LNCAP (cell line): Measurements from ENCODE around the gene SEC61A1.

Source experiments
- TF ChIP-seq, protein P1 (sequence below): fragments of 450-650 bp; IDR thresholded peaks from 2 replicates; pipeline ENCODE4 v1.5.1; 2017; ENCODE audit warnings: mild to moderate bottlenecking

Gene SEC61A1

DNA sequence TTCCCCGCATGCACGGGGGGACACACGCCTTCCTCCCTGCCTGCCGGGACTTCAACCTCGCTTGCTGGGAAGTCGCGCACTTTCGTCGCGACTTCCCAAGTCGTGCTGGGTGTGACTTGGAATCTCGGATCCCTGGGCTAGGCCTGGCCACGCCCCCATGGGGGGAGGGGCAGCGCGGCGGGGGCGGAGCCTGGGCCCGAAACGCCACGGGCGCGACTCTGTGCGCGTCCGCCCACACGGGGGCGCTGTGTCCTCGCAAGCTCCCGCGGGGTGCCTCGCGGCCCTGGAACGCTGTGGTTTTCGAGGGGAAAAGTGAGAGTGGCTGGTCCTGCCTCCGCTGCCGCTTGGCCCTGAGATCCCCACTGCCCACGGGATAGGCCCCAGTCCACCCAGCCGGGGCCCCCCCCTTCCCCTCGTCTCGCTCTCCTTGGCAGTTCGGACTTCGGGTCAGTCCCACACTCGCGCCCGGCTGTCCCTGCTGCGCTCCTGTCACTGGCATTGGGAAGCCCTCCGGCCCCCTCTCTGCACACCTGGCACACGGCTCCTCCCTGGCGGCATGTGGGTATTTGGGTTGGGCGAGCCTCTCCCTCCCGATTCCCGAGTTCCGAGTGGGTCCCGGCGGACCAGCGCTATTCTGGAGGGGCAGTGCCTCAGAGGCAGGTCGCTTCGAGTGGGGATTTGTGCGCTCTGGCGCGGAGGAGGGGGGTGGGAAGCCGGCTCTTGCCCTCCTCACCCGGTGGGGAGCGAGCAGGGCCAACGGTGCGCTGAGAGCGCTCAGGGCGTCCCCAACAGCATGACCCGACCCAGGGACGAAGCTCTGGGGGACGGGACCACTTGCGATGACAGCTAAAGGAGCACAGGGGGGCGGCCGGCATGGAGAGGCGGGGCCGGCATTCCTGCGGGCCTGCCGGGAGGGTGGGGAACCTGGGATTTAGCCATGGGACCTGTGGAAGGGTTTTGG is 23.6 kb downstream of the SEC61A1 start:
- TF ChIP-seq, protein P1, sequence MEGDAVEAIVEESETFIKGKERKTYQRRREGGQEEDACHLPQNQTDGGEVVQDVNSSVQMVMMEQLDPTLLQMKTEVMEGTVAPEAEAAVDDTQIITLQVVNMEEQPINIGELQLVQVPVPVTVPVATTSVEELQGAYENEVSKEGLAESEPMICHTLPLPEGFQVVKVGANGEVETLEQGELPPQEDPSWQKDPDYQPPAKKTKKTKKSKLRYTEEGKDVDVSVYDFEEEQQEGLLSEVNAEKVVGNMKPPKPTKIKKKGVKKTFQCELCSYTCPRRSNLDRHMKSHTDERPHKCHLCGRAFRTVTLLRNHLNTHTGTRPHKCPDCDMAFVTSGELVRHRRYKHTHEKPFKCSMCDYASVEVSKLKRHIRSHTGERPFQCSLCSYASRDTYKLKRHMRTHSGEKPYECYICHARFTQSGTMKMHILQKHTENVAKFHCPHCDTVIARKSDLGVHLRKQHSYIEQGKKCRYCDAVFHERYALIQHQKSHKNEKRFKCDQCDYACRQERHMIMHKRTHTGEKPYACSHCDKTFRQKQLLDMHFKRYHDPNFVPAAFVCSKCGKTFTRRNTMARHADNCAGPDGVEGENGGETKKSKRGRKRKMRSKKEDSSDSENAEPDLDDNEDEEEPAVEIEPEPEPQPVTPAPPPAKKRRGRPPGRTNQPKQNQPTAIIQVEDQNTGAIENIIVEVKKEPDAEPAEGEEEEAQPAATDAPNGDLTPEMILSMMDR = no peak; the same call in 1 of the 2 replicates

DNA sequence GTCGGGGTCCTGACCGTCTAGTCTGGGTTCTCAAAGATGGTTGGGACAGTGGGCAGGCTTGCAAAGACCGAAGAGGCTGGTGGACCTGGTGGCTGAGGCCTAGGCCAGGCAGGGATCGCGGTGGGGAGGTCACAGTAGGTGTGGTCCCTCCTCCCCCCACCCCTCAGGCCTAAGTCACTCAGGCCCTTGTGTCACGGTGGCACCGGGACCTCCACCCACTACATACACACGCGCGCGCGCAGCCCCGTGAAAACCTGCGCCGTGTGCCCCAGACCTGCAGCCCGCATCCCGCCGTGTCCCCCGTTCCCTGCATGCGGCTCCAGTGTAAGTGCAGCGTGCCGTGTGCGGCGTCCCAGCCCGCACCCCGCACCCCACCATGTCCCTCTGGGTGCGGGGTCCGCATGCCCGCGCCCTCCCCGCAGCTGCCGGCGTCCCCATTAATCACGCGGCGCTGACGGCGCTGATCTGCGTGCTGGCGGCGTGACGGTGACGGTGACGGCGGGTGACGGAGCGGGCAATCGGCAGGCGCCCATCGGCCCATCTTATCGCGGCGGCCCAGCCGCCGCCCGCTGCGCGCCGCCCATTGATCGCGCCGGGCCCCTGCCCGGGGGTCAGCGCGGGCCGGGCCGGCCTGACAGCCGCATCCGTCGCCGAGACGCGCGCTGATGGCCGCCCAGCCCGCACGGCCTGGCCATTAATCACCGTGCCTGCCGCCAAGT is 24.4 kb downstream of the SEC61A1 start:
- TF ChIP-seq, protein P1 = no peak

DNA sequence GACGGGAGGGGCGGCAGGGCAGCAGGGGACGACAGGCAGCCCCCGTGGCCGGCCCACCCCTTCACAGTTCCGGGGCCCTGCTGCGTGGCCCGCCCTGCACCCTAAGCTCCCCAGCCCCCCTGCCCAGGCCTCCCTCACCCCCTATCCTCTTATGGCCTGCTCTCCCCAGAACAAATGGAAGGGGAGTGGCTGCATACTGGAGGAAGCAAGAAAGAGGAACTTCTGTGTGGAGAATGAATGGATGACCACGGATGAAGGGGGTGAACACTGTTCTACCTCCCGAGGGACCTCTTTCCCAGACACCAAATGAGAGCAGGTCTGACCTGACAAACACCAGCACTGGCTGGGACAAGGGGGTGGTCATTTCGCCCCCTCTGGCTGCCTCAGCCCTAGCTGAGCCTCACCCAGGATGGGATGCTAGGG is 25.0 kb downstream of the SEC61A1 start:
- TF ChIP-seq, protein P1 = no peak

DNA sequence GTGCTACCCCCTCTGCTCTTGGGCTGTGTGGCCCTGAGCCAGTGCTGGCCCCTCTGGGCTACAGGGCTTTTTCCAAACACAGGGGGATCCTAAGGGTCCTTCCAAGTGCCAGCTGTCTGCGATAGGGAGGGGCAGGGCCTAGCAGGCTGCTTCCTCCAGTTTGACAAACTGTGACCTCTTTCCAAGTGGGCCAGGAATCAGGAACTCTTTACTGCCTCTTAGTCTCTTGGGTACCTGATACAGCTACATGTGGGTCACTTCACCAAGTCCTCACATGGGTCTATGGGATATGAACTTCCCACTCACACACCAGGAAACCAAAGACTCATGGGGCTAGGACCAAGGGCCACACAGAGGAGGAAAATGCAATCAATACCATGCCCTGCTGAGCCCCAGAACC is 25.4 kb downstream of the SEC61A1 start:
- TF ChIP-seq, protein P1 = no peak

DNA sequence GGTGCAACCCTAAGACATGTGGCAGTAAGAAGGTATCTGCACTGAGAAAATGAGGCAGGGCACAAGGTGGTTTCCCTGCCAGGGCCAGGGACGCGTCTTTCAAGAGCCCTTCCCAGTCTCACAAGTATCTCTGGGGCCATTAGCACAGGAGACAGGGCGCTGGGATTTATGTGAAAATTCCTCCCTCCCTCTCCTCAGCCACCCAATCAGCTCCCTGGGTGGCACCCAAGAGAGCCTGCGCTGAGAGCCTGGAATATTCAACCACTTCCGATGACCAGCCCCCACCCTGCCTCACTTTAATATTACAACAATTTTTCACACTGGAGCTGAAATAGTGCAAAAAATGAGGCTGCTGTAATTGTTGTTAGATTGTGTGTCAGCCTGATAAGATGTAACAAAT is 26.1 kb downstream of the SEC61A1 start:
- TF ChIP-seq, protein P1 = no peak

DNA sequence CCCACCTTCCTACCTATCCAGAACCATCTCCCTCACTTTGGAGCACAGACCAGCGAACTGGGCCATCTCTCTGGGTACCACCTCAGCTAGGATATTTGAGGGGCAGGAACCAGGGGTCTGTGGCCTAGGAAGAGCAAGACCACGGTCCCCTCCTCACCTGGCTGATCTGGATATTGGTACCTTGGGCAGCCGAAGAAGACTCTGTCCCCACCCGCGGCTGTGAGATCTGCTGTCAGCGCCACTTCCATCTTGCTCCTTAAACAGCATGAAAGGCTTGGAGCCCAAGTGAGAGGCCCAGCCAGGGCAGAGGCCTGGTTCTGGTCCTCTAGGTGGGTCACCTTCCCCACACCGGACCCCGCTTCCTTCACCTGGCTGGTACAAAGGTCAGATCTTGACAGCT is 26.6 kb downstream of the SEC61A1 start:
- TF ChIP-seq, protein P1 = no peak

DNA sequence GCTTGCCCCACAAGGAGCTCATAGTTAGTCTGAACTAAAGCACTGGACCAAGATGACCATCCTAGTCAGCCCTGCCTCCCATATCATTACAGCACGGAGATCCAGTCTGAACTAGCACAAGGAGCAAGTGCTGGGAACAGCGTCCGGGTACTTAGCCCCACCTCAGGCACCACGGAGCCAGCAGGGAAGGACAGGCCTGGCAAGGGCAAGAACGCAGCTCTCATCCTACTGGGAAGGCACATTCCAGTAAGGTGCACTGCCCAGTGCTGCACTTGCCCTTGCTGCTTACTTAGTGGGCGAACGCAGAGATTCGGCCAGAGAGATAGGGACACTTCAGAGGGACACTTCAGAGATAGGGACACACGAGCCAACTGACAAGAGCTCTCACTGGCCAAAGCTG is 27.6 kb downstream of the SEC61A1 start:
- TF ChIP-seq, protein P1 = no peak
